ENCODE data around the gene WSCD2. TPM values are rescaled to one million over a fixed set of nuclear protein-coding genes. Genes with fewer than 3 reads are reported as not detected.

Gene WSCD2
- total RNA-seq, 1 donor from 2014 or later: 4.2 TPM

- Histone ChIP-seq H3K4me3 (no peak overlapping the region), H3K27me3 (no peaks in the 10 kb centered on the region), H3K4me1 (peaks cover 3% of the 10 kb centered on the region), H3K27ac (no peak overlapping the region), H3K36me3 (no peaks in the 10 kb centered on the region), H3K9me3 (no peaks in the 10 kb centered on the region)
- intact Hi-C loops (cut with DNase I): no loop called here
- no peak for TF ChIP-seq POLR2A (IDR thresholded peaks at IDR 0.05)
- no peak for TF ChIP-seq POLR2AphosphoS5 (IDR thresholded peaks at IDR 0.05; ENCODE audit: insufficient read depth in 1 of 2, low read depth in 1 of 2)
- TF ChIP-seq CTCF (IDR thresholded peaks at IDR 0.05): no peak
- no peak for DNase-seq (ENCODE audit: extremely low spot score in 2 of 2)
Measured at GRCh38 chr12:108120863-108121165, 8.3 kb upstream of the WSCD2 start.

GRCh38 chr12:108121320-108121719 lies 7.8 kb upstream of the WSCD2 start:
- H3K36me3 ChIP-seq: no peaks in the 10 kb centered on the region
- no peaks in the 10 kb centered on the region for H3K27me3 ChIP-seq
- H3K4me1 ChIP-seq: peaks cover under 1% of the 10 kb centered on the region
- TF ChIP-seq POLR2A (IDR thresholded peaks at IDR 0.05) (no peak), CTCF (IDR thresholded peaks at IDR 0.05) (no peak), POLR2AphosphoS5 (IDR thresholded peaks at IDR 0.05; ENCODE audit: insufficient read depth in 1 of 2, low read depth in 1 of 2) (no peak)
- no peak overlapping the region for H3K4me3 ChIP-seq
- no peaks in the 10 kb centered on the region for H3K9me3 ChIP-seq
- H3K27ac ChIP-seq: no peak overlapping the region
- intact Hi-C loops (cut with DNase I): no loop called here
- DNase-seq (ENCODE audit: extremely low spot score in 2 of 2): no peak

- Histone ChIP-seq H3K4me1 (no peaks in the 10 kb centered on the region), H3K27ac (no peak overlapping the region), H3K4me3 (no peak overlapping the region), H3K9me3 (no peaks in the 10 kb centered on the region), H3K27me3 (no peaks in the 10 kb centered on the region), H3K36me3 (no peaks in the 10 kb centered on the region)
- intact Hi-C loops (cut with DNase I): no loop called here
- DNase-seq (ENCODE audit: extremely low spot score in 2 of 2): no peak
- TF ChIP-seq POLR2AphosphoS5 (IDR thresholded peaks at IDR 0.05; ENCODE audit: insufficient read depth in 1 of 2, low read depth in 1 of 2) (no peak), CTCF (IDR thresholded peaks at IDR 0.05) (no peak), POLR2A (IDR thresholded peaks at IDR 0.05) (no peak)
Measured at GRCh38 chr12:108121728-108122471, 7.2 kb upstream of the WSCD2 start.

GRCh38 chr12:108122644-108123043 lies 6.4 kb upstream of the WSCD2 start:
- no peaks in the 10 kb centered on the region for H3K4me1 ChIP-seq
- H3K27ac ChIP-seq: no peak overlapping the region
- no peak overlapping the region for H3K4me3 ChIP-seq
- DNase-seq (ENCODE audit: extremely low spot score in 2 of 2): no peak
- TF ChIP-seq POLR2AphosphoS5 (IDR thresholded peaks at IDR 0.05; ENCODE audit: insufficient read depth in 1 of 2, low read depth in 1 of 2) (no peak), CTCF (IDR thresholded peaks at IDR 0.05) (no peak), POLR2A (IDR thresholded peaks at IDR 0.05) (no peak)
- H3K36me3 ChIP-seq: no peaks in the 10 kb centered on the region
- no peaks in the 10 kb centered on the region for H3K27me3 ChIP-seq
- intact Hi-C loops (cut with DNase I): no loop called here
- H3K9me3 ChIP-seq: no peaks in the 10 kb centered on the region

- intact Hi-C loops (cut with DNase I): no loop called here
- Histone ChIP-seq H3K4me3 (no peak overlapping the region), H3K27ac (no peak overlapping the region), H3K9me3 (no peaks in the 10 kb centered on the region), H3K36me3 (no peaks in the 10 kb centered on the region), H3K4me1 (no peaks in the 10 kb centered on the region), H3K27me3 (no peaks in the 10 kb centered on the region)
- no peak for TF ChIP-seq POLR2AphosphoS5 (IDR thresholded peaks at IDR 0.05; ENCODE audit: insufficient read depth in 1 of 2, low read depth in 1 of 2)
- no peak for TF ChIP-seq POLR2A (IDR thresholded peaks at IDR 0.05)
- no peak for TF ChIP-seq CTCF (IDR thresholded peaks at IDR 0.05)
- DNase-seq (ENCODE audit: extremely low spot score in 2 of 2): no peak
Measured at GRCh38 chr12:108123402-108123801, 5.7 kb upstream of the WSCD2 start.

Measured in vagina (tissue), 2 donors.